Right lobe of liver (tissue), 6 donors: Measurements from ENCODE around the gene RHOD. TPM values are rescaled to one million over a fixed set of nuclear protein-coding genes. Genes with fewer than 3 reads are reported as not detected.

Source experiments
- ATAC-seq, 4 donors: fragments of 200-7000 bp; cut with Tn5 transposase; one replicate each; pipeline ENCODE4 v1.9.1; 2020; ENCODE audit warnings: mild to moderate bottlenecking in 4 of 4, moderate library complexity in 4 of 4
- DNase-seq, 3 donors: peaks; one replicate each; pipeline ENCODE4 v3.0.0-alpha.2; 2020
- H3K27ac ChIP-seq, 3 donors: fragments of 200-600 bp; one replicate each; pipeline ENCODE4 v1.8.0; 2022
- H3K27me3 ChIP-seq, 2 donors: fragments of 200-600 bp; one replicate each; pipeline ENCODE4 v1.8.0; 2022
- H3K36me3 ChIP-seq, 4 donors: fragments of 200-600 bp; sonication (generic) in 1 of 4; one replicate each; pipeline versions ENCODE4 v1.5.1 to v1.8.0; 2017 to 2022; ENCODE audit warnings: control low read depth in 1 of 4
- H3K4me1 ChIP-seq, 4 donors: fragments of 200-600 bp; sonication (generic) in 1 of 4; one replicate each; pipeline versions ENCODE4 v1.5.1 to v1.8.0; 2017 to 2022; ENCODE audit warnings: control low read depth in 1 of 4
- H3K4me3 ChIP-seq, 3 donors: fragments of 200-600 bp; one replicate each; pipeline ENCODE4 v1.8.0; 2022
- H3K9me3 ChIP-seq, 4 donors: fragments of 200-600 bp; sonication (generic) in 1 of 4; one replicate each; pipeline versions ENCODE4 v1.5.1 to v1.8.0; 2017 to 2022; ENCODE audit warnings: control low read depth in 1 of 4
- POLR2A ChIP-seq: fragments of 450-650 bp; IDR thresholded peaks from one replicate; pipeline ENCODE4 v1.6.1; 2017; ENCODE audit warnings: antibody characterized with exemption, mild to moderate bottlenecking
- WGBS: methylation state at CpG from one replicate; pipeline ENCODE4 v1.1.6; 2018; ENCODE audit warnings: low coverage, low lambda C conversion rate; ENCODE audit not compliant: insufficient coverage; ENCODE audit errors: missing lambda C conversion rate; 5-methylcytosine and 5-hydroxymethylcytosine counted together
- intact Hi-C, 2 donors: fragments of 100-400 bp; cut with DNase I; formaldehyde crosslinking; loops; one replicate each; pipeline versions ENCODE4 v1.11.2 to v1.14.1; 2022
- total RNA-seq, 6 experiments: library from RNA; depleted of rRNA in 2 of 6; stranded (reverse); fragments of >200 nt in 2 of 6; fragmentation: NEBNext Ultra II Directional in 3 of 6; extraction: Animal tissue kit (Norgen Biotek cat#: 25700) in 3 of 6; gene quantifications; one replicate each; pipeline versions ENCODE4 v1.1.0 to v1.2.4, GENCODE V29; 2016 to 2023
- TF ChIP-seq, protein P1 (sequence below), 4 donors: fragments of 200-600 bp in 3 of 4; fragments of 450-650 bp in 1 of 4; IDR thresholded peaks; one replicate each; pipeline versions ENCODE4 v1.5.1 to v1.8.0; 2016 to 2022; ENCODE audit warnings: antibody characterized with exemption in 4 of 4, mild to moderate bottlenecking in 2 of 4
- donor health status: DM: no; HTN: yes; CAD: no.
- donor health status: DM: no; HTN: no; CAD: no.
- donor health status: DM: no; HTN: no; CAD: no.
- donor health status: DM: no; HTN: yes; CAD: no.
- donor health status: DM: no; HTN: yes; CAD: no.

Gene RHOD
- total RNA-seq, 6 experiments from 2014 or later = 17.8 to 106 (median 47.3) TPM

DNA sequence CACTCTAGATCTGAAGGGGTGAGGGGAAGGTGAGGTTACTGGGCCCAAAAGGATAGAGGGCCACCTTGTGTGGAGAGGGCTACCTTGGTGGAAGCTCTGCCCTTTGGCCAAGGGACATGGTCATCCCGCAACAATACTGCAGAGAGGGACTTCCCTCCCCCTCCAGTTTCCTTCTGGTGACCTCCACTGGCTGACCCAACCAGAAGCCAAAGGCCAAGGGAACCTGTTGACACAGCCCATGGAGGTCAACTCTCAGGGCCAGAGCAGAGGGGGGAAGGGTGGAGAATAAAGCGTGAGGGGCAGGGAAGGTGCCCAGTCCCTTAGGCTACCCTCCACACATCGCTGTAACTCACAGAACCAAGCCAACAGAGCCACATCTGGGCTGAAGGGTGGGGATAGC, 15.0 kb upstream of the RHOD start:
- peak; percentile 92 to 96 (median 94) for ATAC-seq
- no peak for TF ChIP-seq POLR2A
- TF ChIP-seq, protein P1, sequence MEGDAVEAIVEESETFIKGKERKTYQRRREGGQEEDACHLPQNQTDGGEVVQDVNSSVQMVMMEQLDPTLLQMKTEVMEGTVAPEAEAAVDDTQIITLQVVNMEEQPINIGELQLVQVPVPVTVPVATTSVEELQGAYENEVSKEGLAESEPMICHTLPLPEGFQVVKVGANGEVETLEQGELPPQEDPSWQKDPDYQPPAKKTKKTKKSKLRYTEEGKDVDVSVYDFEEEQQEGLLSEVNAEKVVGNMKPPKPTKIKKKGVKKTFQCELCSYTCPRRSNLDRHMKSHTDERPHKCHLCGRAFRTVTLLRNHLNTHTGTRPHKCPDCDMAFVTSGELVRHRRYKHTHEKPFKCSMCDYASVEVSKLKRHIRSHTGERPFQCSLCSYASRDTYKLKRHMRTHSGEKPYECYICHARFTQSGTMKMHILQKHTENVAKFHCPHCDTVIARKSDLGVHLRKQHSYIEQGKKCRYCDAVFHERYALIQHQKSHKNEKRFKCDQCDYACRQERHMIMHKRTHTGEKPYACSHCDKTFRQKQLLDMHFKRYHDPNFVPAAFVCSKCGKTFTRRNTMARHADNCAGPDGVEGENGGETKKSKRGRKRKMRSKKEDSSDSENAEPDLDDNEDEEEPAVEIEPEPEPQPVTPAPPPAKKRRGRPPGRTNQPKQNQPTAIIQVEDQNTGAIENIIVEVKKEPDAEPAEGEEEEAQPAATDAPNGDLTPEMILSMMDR (IDR thresholded peaks at IDR 0.05) = peak in 1 of 4 donors; percentile 15
- Histone ChIP-seq H3K9me3 (no peaks in the 10 kb centered on the region), H3K27ac (peak overlapping the region in 1 of 3 donors; percentile 36), H3K36me3 (no peaks in the 10 kb centered on the region), H3K27me3 (no peaks in the 10 kb centered on the region), H3K4me3 (no peak overlapping the region), H3K4me1 (peaks cover 0 to 19% (median 8%) of the 10 kb centered on the region in 4 donors)
- DNase-seq = peak; percentile 60 to 86 (median 85)
- intact Hi-C loops = no loop called here
- 19% methylated on average over 3 of the region's 3 CpGs for WGBS

DNA sequence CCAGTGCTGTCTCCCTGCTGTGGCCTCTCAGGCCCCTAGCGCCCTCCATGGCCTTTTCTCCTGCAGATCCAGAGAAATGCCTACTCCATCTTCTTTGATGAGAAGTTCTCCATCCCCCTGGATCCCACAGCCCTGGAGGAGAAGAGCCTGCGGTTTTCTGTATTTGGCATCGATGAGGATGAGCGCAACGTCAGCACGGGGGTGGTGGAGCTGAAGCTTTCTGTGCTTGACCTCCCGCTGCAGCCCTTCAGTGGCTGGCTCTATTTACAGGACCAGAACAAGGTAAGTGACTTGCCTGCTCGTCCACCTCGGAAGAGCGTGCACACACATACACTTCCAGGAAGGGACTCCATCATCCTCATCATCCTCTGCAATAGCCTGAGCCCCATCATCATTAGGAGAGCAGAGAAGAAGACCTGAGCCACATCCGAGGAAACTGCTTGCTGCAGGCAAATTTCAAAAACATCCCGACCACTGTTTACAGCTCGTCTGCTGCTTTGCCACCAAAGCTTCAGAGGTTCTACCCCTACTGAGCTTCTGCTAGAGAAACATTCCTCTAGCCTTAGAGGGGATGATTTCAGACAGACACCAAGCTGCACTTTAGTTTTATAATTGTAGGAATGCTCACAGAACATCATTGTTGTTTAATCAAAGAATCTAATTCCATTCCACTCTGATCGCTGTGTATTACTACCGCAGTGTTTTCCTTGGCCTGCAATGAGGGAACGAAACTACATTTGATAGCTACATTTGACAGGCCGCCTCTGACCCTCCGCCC, 12.9 kb upstream of the RHOD start:
- TF ChIP-seq POLR2A = no peak
- TF ChIP-seq, protein P1 (IDR thresholded peaks at IDR 0.05) = no peak
- Histone ChIP-seq H3K4me3 (no peak overlapping the region), H3K27me3 (no peaks in the 10 kb centered on the region), H3K36me3 (no peaks in the 10 kb centered on the region), H3K27ac (no peak overlapping the region), H3K4me1 (peaks cover 0 to 19% (median 8%) of the 10 kb centered on the region in 4 donors), H3K9me3 (no peaks in the 10 kb centered on the region)
- intact Hi-C loops = no loop called here
- ATAC-seq (no peak), DNase-seq (no peak)
- 82% methylated on average over 12 of the region's 18 CpGs for WGBS

DNA sequence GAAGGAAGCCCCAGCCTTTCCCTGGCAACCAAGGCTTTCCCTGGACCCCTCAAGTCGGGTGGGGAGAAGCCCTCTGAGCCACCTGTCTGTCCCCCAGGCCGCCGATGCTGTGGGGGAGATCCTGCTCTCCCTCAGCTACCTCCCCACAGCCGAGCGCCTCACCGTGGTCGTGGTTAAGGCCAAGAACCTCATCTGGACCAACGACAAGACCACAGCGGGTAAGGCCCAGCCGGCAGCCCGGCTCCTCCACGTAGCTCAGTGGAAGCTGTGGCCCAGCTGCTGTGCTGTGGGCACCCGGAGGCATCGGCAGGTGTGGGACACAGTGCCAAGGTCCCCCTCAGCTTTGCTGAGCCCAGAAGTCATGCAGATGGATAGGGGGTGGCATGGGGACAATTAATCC, 12.2 kb upstream of the RHOD start:
- WGBS = 27% methylated on average over 3 of the region's 14 CpGs
- intact Hi-C loops = no loop called here
- ATAC-seq (no peak), DNase-seq (peak in 1 of 3 donors; percentile 42)
- H3K36me3 ChIP-seq = no peaks in the 10 kb centered on the region
- H3K4me1 ChIP-seq = peaks cover 0 to 19% (median 8%) of the 10 kb centered on the region in 4 donors
- no peaks in the 10 kb centered on the region for H3K9me3 ChIP-seq
- no peak overlapping the region for H3K4me3 ChIP-seq
- no peak for TF ChIP-seq POLR2A
- TF ChIP-seq, protein P1 (IDR thresholded peaks at IDR 0.05) = no peak
- no peak overlapping the region for H3K27ac ChIP-seq
- no peaks in the 10 kb centered on the region for H3K27me3 ChIP-seq

DNA sequence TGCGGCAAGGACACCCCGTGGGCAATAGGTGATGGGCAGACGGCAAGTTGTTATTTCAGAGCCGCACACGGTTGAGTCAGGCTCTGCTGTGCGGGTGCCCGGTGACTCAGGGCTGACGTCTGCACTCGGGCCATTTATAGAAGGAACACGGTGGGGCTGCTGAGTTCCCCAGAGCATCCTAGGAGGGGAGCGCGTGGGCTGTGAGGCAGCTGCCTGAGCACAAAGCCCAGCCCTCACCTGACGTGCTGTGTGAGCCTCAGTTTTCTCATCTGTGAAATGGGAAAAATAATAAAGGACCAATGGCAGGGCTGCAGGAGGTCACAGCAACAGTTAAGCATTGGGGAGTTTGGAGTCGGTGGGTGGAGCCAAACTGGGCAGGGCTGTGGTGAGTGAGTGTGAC, 11.3 kb upstream of the RHOD start:
- no peak for DNase-seq
- no peak for ATAC-seq
- no peaks in the 10 kb centered on the region for H3K27me3 ChIP-seq
- H3K36me3 ChIP-seq = no peaks in the 10 kb centered on the region
- no peaks in the 10 kb centered on the region for H3K9me3 ChIP-seq
- intact Hi-C loops = no loop called here
- H3K4me1 ChIP-seq = peaks cover 0 to 19% (median 8%) of the 10 kb centered on the region in 4 donors
- WGBS = 80% methylated on average over 2 of the region's 14 CpGs
- TF ChIP-seq POLR2A = no peak
- H3K27ac ChIP-seq = no peak overlapping the region
- no peak overlapping the region for H3K4me3 ChIP-seq

DNA sequence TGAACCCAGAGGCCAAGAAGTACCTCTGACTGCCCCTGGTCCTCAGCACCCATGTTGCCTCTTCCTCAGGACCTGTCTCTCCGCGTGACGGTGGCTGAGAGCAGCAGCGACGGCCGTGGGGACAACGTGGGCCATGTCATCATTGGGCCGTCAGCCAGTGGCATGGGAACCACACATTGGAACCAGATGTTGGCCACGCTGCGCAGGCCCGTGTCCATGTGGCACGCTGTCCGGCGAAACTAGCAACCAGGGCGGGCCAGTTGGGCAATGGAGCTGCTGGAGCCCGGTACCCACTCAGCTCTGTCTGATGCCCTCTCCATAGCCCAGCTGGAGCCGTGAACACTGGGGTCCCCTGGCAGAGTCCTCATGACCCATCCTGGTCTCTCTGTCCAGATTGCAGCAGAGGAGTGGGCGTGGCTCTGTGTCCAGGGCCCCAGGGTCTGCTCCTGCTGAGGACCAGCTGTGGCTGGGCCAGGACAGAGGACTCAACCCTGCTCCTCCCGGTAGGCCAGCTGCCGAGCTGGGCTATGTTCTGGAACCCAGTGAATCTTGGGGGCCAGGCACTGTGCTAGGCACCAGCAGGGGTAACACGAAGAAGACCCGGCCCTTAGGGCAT, 8.0 kb upstream of the RHOD start:
- WGBS = no CpG with 5 or more reads among the region's 22 CpGs
- Histone ChIP-seq H3K27ac (no peak overlapping the region), H3K27me3 (no peaks in the 10 kb centered on the region), H3K9me3 (no peaks in the 10 kb centered on the region), H3K4me1 (peaks cover 0 to 16% (median 10%) of the 10 kb centered on the region in 4 donors), H3K36me3 (no peaks in the 10 kb centered on the region), H3K4me3 (no peak overlapping the region)
- TF ChIP-seq, protein P1 (IDR thresholded peaks at IDR 0.05) = no peak
- no peak for TF ChIP-seq POLR2A
- no peak for ATAC-seq
- DNase-seq = no peak
- intact Hi-C loops = no loop called here
